ENCODE results near the gene TNFRSF25.

TNFRSF25 gene

GRCh38 chr1:6466023-6466422 is at the start of gene TNFRSF25:
TSS of gene TNFRSF25 (minus strand) at chr1:6466173. CDS start at chr1:6466107, 66 bp downstream.
- no peak for DNase-seq

GRCh38 chr1:6515771-6516170 is 49.8 kb upstream of the TNFRSF25 start:
- DNase-seq, result peak; percentile 17

GRCh38 chr1:6513320-6513801 is 47.4 kb upstream of the TNFRSF25 start:
- no peak for DNase-seq

- DNase-seq, result no peak
Observed at GRCh38 chr1:6512908-6513280, 46.9 kb upstream of the TNFRSF25 start.

GRCh38 chr1:6512245-6512907 is 46.4 kb upstream of the TNFRSF25 start:
- no peak for DNase-seq

- DNase-seq, result no peak
Observed at GRCh38 chr1:6511561-6512244, 45.7 kb upstream of the TNFRSF25 start.

- DNase-seq, result no peak
Observed at GRCh38 chr1:6511056-6511455, 45.1 kb upstream of the TNFRSF25 start.

GRCh38 chr1:6510493-6510892 is 44.5 kb upstream of the TNFRSF25 start:
- DNase-seq, result no peak

- DNase-seq, result no peak
Observed at GRCh38 chr1:6509919-6510291, 43.9 kb upstream of the TNFRSF25 start.

GRCh38 chr1:6509220-6509918 is 43.4 kb upstream of the TNFRSF25 start:
- DNase-seq, result no peak

GRCh38 chr1:6508816-6509189 is 42.8 kb upstream of the TNFRSF25 start:
- DNase-seq, result no peak

GRCh38 chr1:6508154-6508815 is 42.3 kb upstream of the TNFRSF25 start:
- no peak for DNase-seq

GRCh38 chr1:6507461-6507911 is 41.5 kb upstream of the TNFRSF25 start:
- no peak for DNase-seq

- no peak for DNase-seq
Observed at GRCh38 chr1:6507037-6507428, 41.1 kb upstream of the TNFRSF25 start.

GRCh38 chr1:6506210-6507036 is 40.5 kb upstream of the TNFRSF25 start:
- DNase-seq, result no peak

GRCh38 chr1:6505367-6506209 is 39.6 kb upstream of the TNFRSF25 start:
- no peak for DNase-seq

- no peak for DNase-seq
Observed at GRCh38 chr1:6504887-6505286, 38.9 kb upstream of the TNFRSF25 start.

- DNase-seq, result no peak
Observed at GRCh38 chr1:6503884-6504602, 38.1 kb upstream of the TNFRSF25 start.

GRCh38 chr1:6502000-6502891 is 36.3 kb upstream of the TNFRSF25 start:
- no peak for DNase-seq

Measured in NCI-H226 (cell line).